ENCODE data around the gene PHC2. TPM values are rescaled to one million over a fixed set of nuclear protein-coding genes. Genes with fewer than 3 reads are reported as not detected.

PHC2 gene
- total RNA-seq, 1 donor from 2014 or later: 65.0 TPM

GRCh38 chr1:33306653-33307493 lies 124.0 kb downstream of the PHC2 start:
- no peak overlapping the region for H3K4me3 ChIP-seq

GRCh38 chr1:33305816-33306652 lies 124.9 kb downstream of the PHC2 start:
- H3K4me2 ChIP-seq: peak overlapping the region; percentile 18
- Mint-ChIP-seq H3K4me1 (peaks cover 2% of the 10 kb centered on the region), H3K27me3 (ENCODE audit: insufficient read depth, low read depth) (peaks cover 11% of the 10 kb centered on the region), H3K9me3 (peaks cover 5% of the 10 kb centered on the region), H3K4me3 (no peak overlapping the region), H3K27ac (peak overlapping the region; percentile 78), H3K36me3 (peaks cover 11% of the 10 kb centered on the region)
- TF ChIP-seq CTCF (IDR thresholded peaks at IDR 0.05): no peak
- TF ChIP-seq EZH2 (IDR thresholded peaks at IDR 0.05): no peak
- TF ChIP-seq EZH2phosphoT487 (IDR thresholded peaks at IDR 0.05): no peak
- no peaks in the 10 kb centered on the region for H3K4me1 ChIP-seq
- no peaks in the 10 kb centered on the region for H3K9me3 ChIP-seq (ENCODE audit: low read depth)
- DNase-seq (ENCODE audit: low spot score): no peak
- no peaks in the 10 kb centered on the region for H4K20me1 ChIP-seq (ENCODE audit: low read depth)
- H3K27me3 ChIP-seq: peaks cover 23% of the 10 kb centered on the region
- no peak overlapping the region for H3K9ac ChIP-seq
- peaks cover 5% of the 10 kb centered on the region for H3F3A ChIP-seq (ENCODE audit: low read depth)
- peak overlapping the region; percentile 72 for H2AFZ ChIP-seq (replicated peaks)
- H3K79me2 ChIP-seq (ENCODE audit: low read depth): no peaks in the 10 kb centered on the region
- H3K4me3 ChIP-seq: no peak overlapping the region
- H3K36me3 ChIP-seq: no peaks in the 10 kb centered on the region
- H3K27ac ChIP-seq: no peak overlapping the region

More at GRCh38 chr1:33306653-33307493, 124.0 kb downstream of the PHC2 start:
- H3K4me3 Mint-ChIP-seq: no peak overlapping the region
- no peaks in the 10 kb centered on the region for H3K4me1 ChIP-seq
- H3K9me3 Mint-ChIP-seq: peaks cover 5% of the 10 kb centered on the region
- peak overlapping the region; percentile 18 for H3K4me2 ChIP-seq
- H3K9me3 ChIP-seq (ENCODE audit: low read depth): no peaks in the 10 kb centered on the region
- H3K27ac ChIP-seq: no peak overlapping the region
- DNase-seq (ENCODE audit: low spot score): no peak
- no peak overlapping the region for H3K9ac ChIP-seq
- H3K4me1 Mint-ChIP-seq: peaks cover 2% of the 10 kb centered on the region
- H3K79me2 ChIP-seq (ENCODE audit: low read depth): no peaks in the 10 kb centered on the region
- no peaks in the 10 kb centered on the region for H3K36me3 ChIP-seq
- peaks cover 7% of the 10 kb centered on the region for H3K36me3 Mint-ChIP-seq
- H3K27me3 Mint-ChIP-seq (ENCODE audit: insufficient read depth, low read depth): peaks cover 10% of the 10 kb centered on the region
- peaks cover 23% of the 10 kb centered on the region for H3K27me3 ChIP-seq
- peaks cover 5% of the 10 kb centered on the region for H3F3A ChIP-seq (ENCODE audit: low read depth)
- peak overlapping the region; percentile 72 for H2AFZ ChIP-seq (replicated peaks)
- no peak overlapping the region for H3K27ac Mint-ChIP-seq
- TF ChIP-seq EZH2phosphoT487 (IDR thresholded peaks at IDR 0.05) (peak; percentile 27), EZH2 (IDR thresholded peaks at IDR 0.05) (no peak), CTCF (IDR thresholded peaks at IDR 0.05) (no peak)
- no peaks in the 10 kb centered on the region for H4K20me1 ChIP-seq (ENCODE audit: low read depth)

DNA sequence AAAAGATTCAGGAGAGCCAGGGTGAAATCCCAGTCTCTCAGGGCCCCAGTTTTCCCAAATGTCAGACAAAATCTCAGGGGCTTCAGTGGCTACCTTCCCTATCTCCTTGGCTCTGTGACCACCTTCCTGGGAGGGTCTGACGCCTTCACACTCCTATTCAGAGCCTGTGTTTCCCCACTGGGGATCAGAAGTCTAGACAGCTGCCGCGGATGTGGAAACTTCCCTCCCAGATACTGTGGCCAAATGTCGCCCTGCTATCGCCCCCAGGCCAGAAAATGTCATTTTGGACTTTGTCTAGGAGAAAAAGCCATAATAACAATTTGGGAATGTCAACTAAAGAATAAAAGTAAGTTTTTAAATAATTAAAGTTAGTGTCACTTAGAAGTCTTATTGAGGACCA lies 125.9 kb downstream of the PHC2 start:
- Histone ChIP-seq H3K79me2 (ENCODE audit: low read depth) (no peaks in the 10 kb centered on the region), H3F3A (ENCODE audit: low read depth) (peaks cover 5% of the 10 kb centered on the region), H3K4me2 (no peak overlapping the region), H3K9ac (no peak overlapping the region), H3K36me3 (no peaks in the 10 kb centered on the region), H3K9me3 (ENCODE audit: low read depth) (no peaks in the 10 kb centered on the region), H3K4me3 (no peak overlapping the region), H3K27me3 (peaks cover 23% of the 10 kb centered on the region), H3K27ac (no peak overlapping the region), H3K4me1 (no peaks in the 10 kb centered on the region), H2AFZ (replicated peaks) (no peak overlapping the region), H4K20me1 (ENCODE audit: low read depth) (no peaks in the 10 kb centered on the region)
- no peak for DNase-seq (ENCODE audit: low spot score)
- peaks cover 15% of the 10 kb centered on the region for H3K36me3 Mint-ChIP-seq
- peak overlapping the region; percentile 85 for H3K27ac Mint-ChIP-seq
- no peak overlapping the region for H3K4me3 Mint-ChIP-seq
- peaks cover 2% of the 10 kb centered on the region for H3K4me1 Mint-ChIP-seq
- H3K27me3 Mint-ChIP-seq (ENCODE audit: insufficient read depth, low read depth): peaks cover 11% of the 10 kb centered on the region
- H3K9me3 Mint-ChIP-seq: peaks cover 5% of the 10 kb centered on the region
- no peak for TF ChIP-seq CTCF (IDR thresholded peaks at IDR 0.05)
- no peak for TF ChIP-seq EZH2phosphoT487 (IDR thresholded peaks at IDR 0.05)
